ENCODE results near the gene HEXD.

- TF ChIP-seq POLR2A (IDR thresholded peaks at IDR 0.05) (no peak), CTCF (IDR thresholded peaks at IDR 0.05) (no peak)
Measured at GRCh38 chr17:82440991-82441627, 23.0 kb downstream of the HEXD start.
